PFSK-1 (cell line): ENCODE data around the gene NALCN.

ENCODE experiments used
- POLR2AphosphoS5 ChIP-seq: IDR thresholded peaks from 2 replicates; pipeline ENCODE4 v1.6.1; 2012; ENCODE audit warnings: low read depth, mild to moderate bottlenecking, control low read depth, low read length, moderate library complexity
- SIN3A ChIP-seq: IDR thresholded peaks from 2 replicates; pipeline ENCODE4 v1.6.1; 2012; ENCODE audit warnings: mild to moderate bottlenecking, low read length, moderate library complexity, borderline replicate concordance; ENCODE audit not compliant: insufficient read depth
- TAF1 ChIP-seq: IDR thresholded peaks from 2 replicates; pipeline ENCODE4 v1.6.1; 2012; ENCODE audit warnings: low read length, control low read depth, borderline replicate concordance; ENCODE audit not compliant: insufficient read depth
- TF ChIP-seq, protein P1 (sequence below), 2 experiments: IDR thresholded peaks; 2 replicates each; pipeline versions ENCODE4 v1.6.1 to v1.8.0; 2011 to 2012; ENCODE audit warnings: low read depth in 2 of 2, low read length in 2 of 2, control low read depth in 1 of 2, inconsistent platforms in 1 of 2, mild to moderate bottlenecking in 1 of 2, moderate library complexity in 1 of 2; ENCODE audit not compliant: insufficient read depth in 1 of 2

DNA sequence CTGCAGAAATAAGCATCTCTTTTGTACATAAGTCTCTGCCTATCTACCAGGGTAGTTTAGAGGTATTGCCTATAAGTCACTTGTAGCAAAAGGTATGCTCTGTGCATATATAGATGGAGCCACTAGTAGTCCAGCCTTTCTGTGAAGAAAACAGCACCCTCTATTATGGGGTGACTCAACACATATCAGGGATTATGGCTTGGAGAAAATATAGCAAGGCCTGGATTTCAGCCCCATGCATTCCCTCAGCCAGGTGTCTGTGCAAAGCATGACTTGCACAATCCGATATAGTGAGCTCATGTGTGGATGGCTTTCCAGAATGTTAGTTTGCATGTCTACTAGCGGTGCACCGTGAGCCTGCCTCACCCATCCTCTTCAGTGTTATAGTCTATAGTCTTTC, 13.4 kb upstream of the NALCN start:
- TF ChIP-seq, protein P1, sequence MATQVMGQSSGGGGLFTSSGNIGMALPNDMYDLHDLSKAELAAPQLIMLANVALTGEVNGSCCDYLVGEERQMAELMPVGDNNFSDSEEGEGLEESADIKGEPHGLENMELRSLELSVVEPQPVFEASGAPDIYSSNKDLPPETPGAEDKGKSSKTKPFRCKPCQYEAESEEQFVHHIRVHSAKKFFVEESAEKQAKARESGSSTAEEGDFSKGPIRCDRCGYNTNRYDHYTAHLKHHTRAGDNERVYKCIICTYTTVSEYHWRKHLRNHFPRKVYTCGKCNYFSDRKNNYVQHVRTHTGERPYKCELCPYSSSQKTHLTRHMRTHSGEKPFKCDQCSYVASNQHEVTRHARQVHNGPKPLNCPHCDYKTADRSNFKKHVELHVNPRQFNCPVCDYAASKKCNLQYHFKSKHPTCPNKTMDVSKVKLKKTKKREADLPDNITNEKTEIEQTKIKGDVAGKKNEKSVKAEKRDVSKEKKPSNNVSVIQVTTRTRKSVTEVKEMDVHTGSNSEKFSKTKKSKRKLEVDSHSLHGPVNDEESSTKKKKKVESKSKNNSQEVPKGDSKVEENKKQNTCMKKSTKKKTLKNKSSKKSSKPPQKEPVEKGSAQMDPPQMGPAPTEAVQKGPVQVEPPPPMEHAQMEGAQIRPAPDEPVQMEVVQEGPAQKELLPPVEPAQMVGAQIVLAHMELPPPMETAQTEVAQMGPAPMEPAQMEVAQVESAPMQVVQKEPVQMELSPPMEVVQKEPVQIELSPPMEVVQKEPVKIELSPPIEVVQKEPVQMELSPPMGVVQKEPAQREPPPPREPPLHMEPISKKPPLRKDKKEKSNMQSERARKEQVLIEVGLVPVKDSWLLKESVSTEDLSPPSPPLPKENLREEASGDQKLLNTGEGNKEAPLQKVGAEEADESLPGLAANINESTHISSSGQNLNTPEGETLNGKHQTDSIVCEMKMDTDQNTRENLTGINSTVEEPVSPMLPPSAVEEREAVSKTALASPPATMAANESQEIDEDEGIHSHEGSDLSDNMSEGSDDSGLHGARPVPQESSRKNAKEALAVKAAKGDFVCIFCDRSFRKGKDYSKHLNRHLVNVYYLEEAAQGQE (IDR thresholded peaks at IDR 0.05; ENCODE audit: insufficient read depth in 1 of 2, low read depth in 2 of 2, low read length in 2 of 2) = no peak
- TF ChIP-seq POLR2AphosphoS5 (no peak), SIN3A (no peak), TAF1 (no peak)
